Measurements from ENCODE around the gene SINHCAF. TPM values are rescaled to one million over a fixed set of nuclear protein-coding genes. Genes with fewer than 3 reads are reported as not detected.

SINHCAF gene
- total RNA-seq, 1 donor from 2014 or later: 391 TPM

DNA sequence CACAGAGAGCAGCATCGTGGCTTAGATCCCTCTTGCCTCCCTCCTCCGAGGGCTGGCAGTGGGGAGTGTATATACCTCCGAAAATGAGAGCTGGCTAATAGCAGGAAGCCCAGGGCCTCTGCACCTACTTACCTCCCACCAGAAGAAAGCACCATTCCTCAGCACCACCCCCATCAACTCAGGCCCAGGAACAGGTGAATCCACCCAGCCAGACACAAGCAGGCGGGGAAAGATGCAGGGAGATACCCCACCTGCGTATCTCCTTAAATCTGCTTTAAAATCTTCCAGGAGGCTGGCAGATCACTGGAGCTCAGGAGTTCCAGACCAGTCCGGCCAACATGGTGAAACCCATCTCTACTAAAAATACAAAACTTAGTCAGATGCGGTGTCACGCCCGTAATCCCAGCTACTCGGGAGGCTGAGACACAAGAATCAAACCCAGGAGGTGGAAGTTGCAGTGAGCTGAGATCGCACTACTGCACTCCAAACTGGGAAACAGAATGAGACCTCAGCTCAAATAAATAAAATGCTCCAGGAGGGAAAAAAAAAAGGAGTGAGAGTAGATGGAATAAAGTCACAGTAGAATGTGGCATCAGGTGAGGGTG is 93.5 kb downstream of the SINHCAF start:
- Mint-ChIP-seq H3K4me1 (ENCODE audit: low read depth) (peaks cover 15% of the 10 kb centered on the region), H3K27ac (peak overlapping the region; percentile 47), H3K4me3 (ENCODE audit: low read depth) (no peak overlapping the region), H3K27me3 (peaks cover 51% of the 10 kb centered on the region), H3K9me3 (ENCODE audit: low read depth) (no peaks in the 10 kb centered on the region), H3K36me3 (ENCODE audit: insufficient read depth) (no peaks in the 10 kb centered on the region)
- TF ChIP-seq, protein P1, sequence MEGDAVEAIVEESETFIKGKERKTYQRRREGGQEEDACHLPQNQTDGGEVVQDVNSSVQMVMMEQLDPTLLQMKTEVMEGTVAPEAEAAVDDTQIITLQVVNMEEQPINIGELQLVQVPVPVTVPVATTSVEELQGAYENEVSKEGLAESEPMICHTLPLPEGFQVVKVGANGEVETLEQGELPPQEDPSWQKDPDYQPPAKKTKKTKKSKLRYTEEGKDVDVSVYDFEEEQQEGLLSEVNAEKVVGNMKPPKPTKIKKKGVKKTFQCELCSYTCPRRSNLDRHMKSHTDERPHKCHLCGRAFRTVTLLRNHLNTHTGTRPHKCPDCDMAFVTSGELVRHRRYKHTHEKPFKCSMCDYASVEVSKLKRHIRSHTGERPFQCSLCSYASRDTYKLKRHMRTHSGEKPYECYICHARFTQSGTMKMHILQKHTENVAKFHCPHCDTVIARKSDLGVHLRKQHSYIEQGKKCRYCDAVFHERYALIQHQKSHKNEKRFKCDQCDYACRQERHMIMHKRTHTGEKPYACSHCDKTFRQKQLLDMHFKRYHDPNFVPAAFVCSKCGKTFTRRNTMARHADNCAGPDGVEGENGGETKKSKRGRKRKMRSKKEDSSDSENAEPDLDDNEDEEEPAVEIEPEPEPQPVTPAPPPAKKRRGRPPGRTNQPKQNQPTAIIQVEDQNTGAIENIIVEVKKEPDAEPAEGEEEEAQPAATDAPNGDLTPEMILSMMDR (IDR thresholded peaks at IDR 0.05; ENCODE audit: unreplicated experiment): no peak
- DNase-seq (ENCODE audit: low spot score, unreplicated experiment): no peak

DNA sequence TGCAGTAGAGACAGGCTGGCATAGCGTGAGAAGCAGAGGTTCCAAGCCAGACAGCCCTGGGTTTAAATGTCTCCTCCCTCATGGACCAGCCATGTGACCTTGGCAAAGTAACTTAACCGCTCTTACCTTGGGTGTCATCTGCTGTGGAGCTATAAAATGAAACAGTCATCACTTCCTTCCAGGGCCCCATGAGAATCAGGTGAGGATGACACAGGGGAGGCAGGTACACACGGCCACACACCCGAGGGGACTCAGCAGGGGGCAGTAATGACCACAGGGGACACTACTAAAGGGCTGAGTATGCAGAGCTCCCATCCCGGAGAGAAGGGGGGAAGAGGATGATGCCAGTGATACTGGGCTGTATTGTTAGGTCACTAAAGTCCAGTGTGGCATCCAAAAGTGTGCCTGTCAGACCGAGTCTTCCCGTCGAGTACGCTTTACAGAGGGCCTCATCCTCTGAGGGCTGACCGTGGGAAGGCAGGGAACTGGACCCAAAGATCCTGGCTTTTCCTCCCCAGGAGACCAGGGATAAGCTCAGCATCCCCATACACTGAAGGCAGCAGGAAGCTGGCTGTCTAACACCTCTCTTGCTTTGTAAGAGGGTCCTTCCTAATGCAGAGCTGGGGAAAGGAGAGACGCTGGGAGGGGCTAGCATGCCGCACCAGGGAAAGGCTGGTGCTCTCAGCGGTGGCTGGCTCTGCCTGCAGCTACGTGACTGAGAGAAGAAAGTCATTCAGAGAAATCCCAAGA is 94.2 kb downstream of the SINHCAF start:
- Mint-ChIP-seq H3K4me3 (ENCODE audit: low read depth) (no peak overlapping the region), H3K36me3 (ENCODE audit: insufficient read depth) (no peaks in the 10 kb centered on the region), H3K4me1 (ENCODE audit: low read depth) (peaks cover 15% of the 10 kb centered on the region), H3K27ac (peak overlapping the region; percentile 47), H3K27me3 (peaks cover 44% of the 10 kb centered on the region), H3K9me3 (ENCODE audit: low read depth) (no peaks in the 10 kb centered on the region)
- DNase-seq (ENCODE audit: low spot score, unreplicated experiment): no peak
- TF ChIP-seq, protein P1 (IDR thresholded peaks at IDR 0.05; ENCODE audit: unreplicated experiment): no peak
